Fibroblast of lung (primary cell): Measurements from ENCODE around the gene HPCAL1.

Experiments
- CTCF ChIP-seq, 2 donors: IDR thresholded peaks in 1 of 2; conservative IDR thresholded peaks in 1 of 2; 1 replicate in 1 of 2; 2 replicates in 1 of 2; pipeline ENCODE4 v1.5.1; 2011 to 2012; ENCODE audit warnings: low read length in 2 of 2, control low read depth in 1 of 2, inconsistent platforms in 1 of 2, low read depth in 1 of 2, mild to moderate bottlenecking in 1 of 2
- EZH2 ChIP-seq: IDR thresholded peaks from 2 replicates; pipeline ENCODE4 v1.5.1; 2012; ENCODE audit warnings: low read length, control low read depth, mild to moderate bottlenecking; ENCODE audit errors: missing control alignments

- TF ChIP-seq CTCF (conservative IDR thresholded peaks at IDR 0.05 in 1 of 2, IDR thresholded peaks at IDR 0.05 in 1 of 2; ENCODE audit: low read depth in 1 of 2, low read length in 2 of 2) (no peak), EZH2 (no peak)
Measured at GRCh38 chr2:10307561-10308156, 5.0 kb downstream of the HPCAL1 start.
